GM12891 (cell line): Measurements from ENCODE around the gene ZNFX1.
"Not testable (repeated sequence)": the region's sequence is repeated elsewhere in the genome, so short reads cannot be mapped to it uniquely, and the experiment has no call there.

Experiments used
- DNase-seq: peaks from one replicate; pipeline ENCODE4 v3.0.0; 2011; ENCODE audit warnings: low spot score; ENCODE audit not compliant: insufficient read length
- FAIRE-seq: peaks from 2 replicates; lab custom pipeline; 2011; peaks lifted over from hg19 to GRCh38; lab: Jason Lieb, UNC
- PAX5 ChIP-seq: IDR thresholded peaks from 2 replicates; pipeline ENCODE4 v1.6.1; 2011; ENCODE audit warnings: low read length, moderate library complexity, mild to moderate bottlenecking; ENCODE audit not compliant: insufficient read depth, severe bottlenecking
- POLR2A ChIP-seq: IDR thresholded peaks from 2 replicates; pipeline ENCODE4 v1.6.1; 2011; ENCODE audit warnings: low read depth, low read length, control low read depth
- POLR2AphosphoS5 ChIP-seq: IDR thresholded peaks from 2 replicates; pipeline ENCODE4 v1.6.1; 2011; ENCODE audit warnings: low read depth, low read length, control low read depth
- POU2F2 ChIP-seq: IDR thresholded peaks from 2 replicates; pipeline ENCODE4 v1.6.1; 2011; ENCODE audit warnings: low read depth, mild to moderate bottlenecking, control low read depth, low read length, moderate library complexity
- SPI1 ChIP-seq: IDR thresholded peaks from 2 replicates; pipeline ENCODE4 v1.6.1; 2011; ENCODE audit warnings: low read depth, low read length, control low read depth
- TAF1 ChIP-seq: IDR thresholded peaks from 2 replicates; pipeline ENCODE4 v1.6.1; 2011; ENCODE audit warnings: low read depth, low read length, control low read depth

ZNFX1 gene

GRCh38 chr20:49315580-49315979, 37.7 kb upstream of the ZNFX1 start:
- TF ChIP-seq PAX5 (no peak), POU2F2 (no peak), TAF1 (no peak), POLR2A (no peak), SPI1 (no peak), POLR2AphosphoS5 (no peak)
- DNase-seq = no peak
- FAIRE-seq = no peak

GRCh38 chr20:49314052-49314451, 36.2 kb upstream of the ZNFX1 start:
- not testable (repeated sequence) for DNase-seq, FAIRE-seq

- no peak for TF ChIP-seq POU2F2
- no peak for TF ChIP-seq POLR2AphosphoS5
- TF ChIP-seq SPI1 = no peak
- TF ChIP-seq POLR2A = no peak
- TF ChIP-seq TAF1 = no peak
- TF ChIP-seq PAX5 = no peak
- FAIRE-seq (no peak), DNase-seq (no peak)
These were observed 35.4 kb upstream of the ZNFX1 start for GRCh38 chr20:49313283-49313682.

GRCh38 chr20:49312661-49313060, 34.8 kb upstream of the ZNFX1 start:
- DNase-seq (no peak), FAIRE-seq (no peak)
- TF ChIP-seq POLR2A (no peak), TAF1 (no peak), POU2F2 (no peak), POLR2AphosphoS5 (no peak), PAX5 (no peak), SPI1 (no peak)

GRCh38 chr20:49310705-49311104, 32.8 kb upstream of the ZNFX1 start:
- no peak for DNase-seq

GRCh38 chr20:49308875-49309274, 31.0 kb upstream of the ZNFX1 start:
- FAIRE-seq (no peak), DNase-seq (no peak)
- TF ChIP-seq POLR2A = no peak
- no peak for TF ChIP-seq SPI1
- no peak for TF ChIP-seq TAF1
- TF ChIP-seq POU2F2 = no peak
- TF ChIP-seq POLR2AphosphoS5 = no peak
- no peak for TF ChIP-seq PAX5

More at GRCh38 chr20:49310705-49311104, 32.8 kb upstream of the ZNFX1 start:
- no peak for TF ChIP-seq POU2F2
- no peak for TF ChIP-seq POLR2AphosphoS5
- no peak for FAIRE-seq

- no peak for TF ChIP-seq POLR2AphosphoS5
- TF ChIP-seq SPI1 = no peak
- TF ChIP-seq POU2F2 = no peak
- TF ChIP-seq PAX5 = no peak
- no peak for TF ChIP-seq POLR2A
- TF ChIP-seq TAF1 = no peak
- FAIRE-seq = no peak
- no peak for DNase-seq
These were observed 29.2 kb upstream of the ZNFX1 start for GRCh38 chr20:49306903-49307620.

- no peak for FAIRE-seq
- no peak for DNase-seq
- no peak for TF ChIP-seq TAF1
- no peak for TF ChIP-seq SPI1
- TF ChIP-seq POLR2AphosphoS5 = no peak
- TF ChIP-seq POLR2A = no peak
- no peak for TF ChIP-seq POU2F2
- no peak for TF ChIP-seq PAX5
These were observed 25.3 kb upstream of the ZNFX1 start for GRCh38 chr20:49303065-49303552.

- TF ChIP-seq POLR2A (no peak), POLR2AphosphoS5 (no peak), POU2F2 (no peak), PAX5 (no peak), TAF1 (no peak), SPI1 (no peak)
- DNase-seq = no peak
- no peak for FAIRE-seq
These were observed 20.0 kb upstream of the ZNFX1 start for GRCh38 chr20:49297605-49298530.

- DNase-seq, FAIRE-seq: not testable (repeated sequence)
These were observed 16.3 kb upstream of the ZNFX1 start for GRCh38 chr20:49294002-49294654.
